ENCODE results near the gene NLRC5.

NLRC5 gene

GRCh38 chr16:56988948-56989945 lies at the start of gene NLRC5:
Gene NLRC5, plus strand, starts transcription at chr16:56989557. Its CDS starts 31,156 bp downstream, at chr16:57020713.
- peak; percentile 93 for DNase-seq

- DNase-seq: no peak
Measured at GRCh38 chr16:56939801-56940200, 49.6 kb upstream of the NLRC5 start.

- DNase-seq: no peak
Measured at GRCh38 chr16:56941092-56941491, 48.3 kb upstream of the NLRC5 start.

GRCh38 chr16:56941856-56942331 lies 47.5 kb upstream of the NLRC5 start:
- DNase-seq: no peak

GRCh38 chr16:56943761-56944375 lies 45.5 kb upstream of the NLRC5 start:
- no peak for DNase-seq

GRCh38 chr16:56944954-56945839 lies 44.2 kb upstream of the NLRC5 start:
- DNase-seq: peak; percentile 40

GRCh38 chr16:56945847-56946527 lies 43.4 kb upstream of the NLRC5 start:
- DNase-seq: no peak

GRCh38 chr16:56946767-56947603 lies 42.4 kb upstream of the NLRC5 start:
- no peak for DNase-seq

- no peak for DNase-seq
Measured at GRCh38 chr16:56947604-56947995, 41.8 kb upstream of the NLRC5 start.

GRCh38 chr16:56948234-56948633 lies 41.1 kb upstream of the NLRC5 start:
- DNase-seq: no peak

GRCh38 chr16:56950051-56950450 lies 39.3 kb upstream of the NLRC5 start:
- DNase-seq: no peak

- DNase-seq: no peak
Measured at GRCh38 chr16:56950455-56950854, 38.9 kb upstream of the NLRC5 start.

- DNase-seq: peak; percentile 63
Measured at GRCh38 chr16:56950881-56951771, 38.2 kb upstream of the NLRC5 start.

- no peak for DNase-seq
Measured at GRCh38 chr16:56953006-56953405, 36.4 kb upstream of the NLRC5 start.

GRCh38 chr16:56956076-56956475 lies 33.3 kb upstream of the NLRC5 start:
- DNase-seq: no peak

GRCh38 chr16:56956756-56957155 lies 32.6 kb upstream of the NLRC5 start:
- no peak for DNase-seq

GRCh38 chr16:56960681-56961281 lies 28.6 kb upstream of the NLRC5 start:
- DNase-seq: no peak

GRCh38 chr16:56961386-56961785 lies 28.0 kb upstream of the NLRC5 start:
- DNase-seq: no peak

GRCh38 chr16:56961851-56962281 lies 27.5 kb upstream of the NLRC5 start, which contains the start of gene CETP:
Gene CETP, plus strand, starts transcription at chr16:56961950. Its CDS starts 30 bp downstream, at chr16:56961980.
- no peak for DNase-seq
